ENCODE measurements around the gene SDK1.
A peak's percentile ranks its signal among the peaks of the same experiment; 100 is the strongest.

Gene SDK1

GRCh38 chr7:3825491-3825890 is 524.4 kb downstream of the SDK1 start:
- no peak for DNase-seq

DNA sequence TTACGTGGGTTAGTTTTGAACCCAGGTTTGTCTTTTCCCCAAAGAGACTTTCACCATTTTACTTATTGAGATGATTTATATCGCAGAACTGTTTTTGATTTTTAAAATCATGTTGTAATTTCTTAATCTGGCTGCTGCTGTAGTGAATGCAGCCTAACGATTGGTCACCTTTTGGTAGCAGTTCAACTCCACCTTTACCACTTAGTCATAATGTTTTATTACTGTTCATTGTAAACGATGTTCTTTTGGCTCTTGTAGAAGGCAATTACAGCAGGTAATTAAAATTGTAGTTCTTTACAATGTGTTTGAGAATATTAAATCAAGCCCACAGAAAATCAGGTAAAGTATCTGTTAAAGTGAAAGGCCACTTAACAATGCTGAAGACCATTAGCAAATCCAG is 531.1 kb downstream of the SDK1 start:
- no peak for DNase-seq

GRCh38 chr7:3835109-3835508 is 534.1 kb downstream of the SDK1 start:
- no peak for DNase-seq

DNA sequence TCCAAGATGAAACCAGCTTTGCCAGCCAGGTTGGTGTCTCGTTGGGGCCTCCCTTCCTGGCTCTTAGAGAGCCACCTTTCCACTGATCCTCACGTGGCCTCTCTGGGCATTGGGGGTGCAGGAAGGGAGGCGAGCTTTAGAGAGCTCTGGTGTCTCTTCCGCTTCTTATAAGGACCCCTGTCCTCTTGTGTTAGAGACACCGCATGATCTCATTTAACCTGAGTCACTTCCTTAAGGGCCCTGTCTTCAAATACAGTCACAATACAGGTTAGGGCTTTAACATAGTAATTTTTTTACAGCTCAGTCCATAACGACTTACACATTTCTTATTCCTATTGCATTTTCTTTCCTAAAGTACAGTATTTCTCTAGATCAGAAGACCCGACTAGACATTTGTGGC is 535.8 kb downstream of the SDK1 start:
- DNase-seq, result no peak

DNA sequence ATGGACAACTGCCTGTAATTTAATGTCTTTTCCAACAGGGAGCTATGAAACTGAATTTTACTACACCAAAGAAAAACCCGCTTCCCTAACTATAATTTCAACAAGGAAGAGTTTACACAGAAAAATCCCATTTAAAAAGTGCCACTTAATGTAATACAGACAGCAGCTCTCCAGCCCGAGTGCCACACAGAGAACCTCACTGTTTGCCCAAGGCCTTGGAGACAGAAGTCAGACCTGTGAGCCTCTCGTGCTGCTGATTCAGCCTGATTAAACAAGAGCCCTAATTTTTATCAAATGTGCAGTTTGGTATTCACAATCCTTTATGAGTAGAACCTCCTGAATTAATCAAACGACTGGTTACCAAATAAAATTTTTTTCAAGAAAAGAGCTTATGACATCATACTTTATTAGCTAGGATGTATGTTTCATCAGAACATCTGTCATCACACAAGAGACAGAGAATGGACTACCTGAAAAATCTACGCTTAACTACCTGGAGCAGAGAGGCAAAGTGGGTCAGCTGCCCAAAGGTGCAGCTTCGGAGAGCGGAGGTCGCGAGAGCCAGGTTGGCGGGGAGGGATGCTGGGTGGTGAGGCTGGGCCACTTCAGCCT is 543.6 kb downstream of the SDK1 start:
- no peak for DNase-seq

GRCh38 chr7:3846738-3847137 is 545.7 kb downstream of the SDK1 start:
- no peak for DNase-seq

- peak; percentile 21 for DNase-seq
Measured at GRCh38 chr7:3847336-3847735, 546.3 kb downstream of the SDK1 start.

- no peak for DNase-seq
Measured at GRCh38 chr7:3859431-3859830, 558.4 kb downstream of the SDK1 start.

- DNase-seq, result no peak
Measured at GRCh38 chr7:3860932-3861331, 559.9 kb downstream of the SDK1 start.

DNA sequence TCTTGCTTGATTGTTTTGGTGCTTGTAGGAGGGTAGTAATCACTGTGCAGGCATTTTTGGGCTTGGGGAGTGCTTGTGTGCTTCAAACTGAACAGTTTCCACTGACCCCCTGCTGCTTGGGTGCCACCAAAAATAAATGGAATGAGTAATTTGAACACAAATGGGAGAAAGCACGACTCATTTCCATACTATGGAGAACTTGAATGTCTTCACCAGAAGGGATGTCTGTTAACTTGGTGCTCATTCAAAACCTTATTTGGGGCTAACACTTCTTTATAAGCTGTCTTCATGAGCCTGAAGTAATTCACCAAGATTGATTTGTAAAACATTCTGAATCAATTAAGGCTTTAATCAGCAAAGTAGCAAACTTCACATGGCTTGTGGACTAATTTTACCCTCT is 560.3 kb downstream of the SDK1 start:
- no peak for DNase-seq

DNA sequence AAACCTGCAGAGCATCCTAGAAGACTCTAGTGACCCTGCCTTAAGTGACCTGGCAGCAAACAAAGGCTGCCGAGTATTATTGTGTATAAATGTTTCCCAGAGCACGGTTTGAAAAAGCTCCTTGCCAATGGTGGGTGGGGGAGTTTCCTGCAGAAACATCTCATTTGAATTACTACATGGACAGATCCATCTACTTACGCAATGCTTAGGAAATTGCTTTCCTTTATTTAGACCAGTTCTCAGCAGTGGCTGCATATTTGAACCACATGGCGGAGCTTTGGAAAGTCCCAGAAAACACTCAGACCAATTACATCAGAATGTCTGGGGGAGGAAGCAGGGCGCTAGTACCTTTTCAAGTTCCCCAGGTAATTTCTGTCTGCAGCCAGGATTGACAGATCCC is 560.9 kb downstream of the SDK1 start:
- no peak for DNase-seq

DNA sequence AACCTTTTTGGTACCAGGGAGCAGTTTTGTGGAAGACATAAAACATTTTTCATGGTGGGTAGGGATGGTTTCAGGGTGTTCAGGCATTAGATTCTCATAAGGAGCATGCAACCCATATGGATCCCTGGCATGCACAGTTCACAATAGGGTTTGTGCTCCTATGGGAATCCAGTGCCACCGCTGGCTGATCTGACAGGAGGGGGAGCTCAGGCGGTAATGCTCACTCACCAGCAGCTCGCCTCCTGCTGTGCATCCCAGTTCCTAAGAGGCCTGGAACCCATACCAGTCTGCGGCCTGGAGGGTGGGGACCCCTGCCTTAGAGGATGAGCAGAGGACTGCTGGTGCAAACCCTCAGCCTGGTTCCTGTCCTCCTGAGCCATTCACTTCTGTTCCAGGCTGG is 561.7 kb downstream of the SDK1 start:
- no peak for DNase-seq

DNA sequence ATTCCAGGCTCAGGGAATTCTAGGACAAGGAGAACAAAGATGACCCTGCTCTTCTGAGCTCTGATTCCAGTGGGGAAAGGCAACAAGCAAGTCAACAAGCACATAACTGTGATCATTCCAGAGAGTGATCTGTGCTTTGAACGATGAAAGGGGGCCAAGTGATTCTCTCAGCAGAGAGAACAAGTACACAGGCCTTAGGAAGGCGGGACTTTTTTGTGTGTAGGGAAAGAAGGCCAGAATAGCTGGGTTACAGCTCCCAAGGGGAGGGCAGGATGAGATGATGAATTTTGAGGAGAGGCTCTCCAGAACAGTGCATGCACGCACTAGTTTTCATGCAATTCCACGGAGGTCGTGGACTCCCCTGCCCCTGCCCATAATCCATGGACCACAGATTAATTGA is 565.2 kb downstream of the SDK1 start:
- no peak for DNase-seq

GRCh38 chr7:3867863-3868262 is 566.8 kb downstream of the SDK1 start:
- no peak for DNase-seq

GRCh38 chr7:3879355-3880075 is 578.5 kb downstream of the SDK1 start:
- DNase-seq, result peak; percentile 49

DNA sequence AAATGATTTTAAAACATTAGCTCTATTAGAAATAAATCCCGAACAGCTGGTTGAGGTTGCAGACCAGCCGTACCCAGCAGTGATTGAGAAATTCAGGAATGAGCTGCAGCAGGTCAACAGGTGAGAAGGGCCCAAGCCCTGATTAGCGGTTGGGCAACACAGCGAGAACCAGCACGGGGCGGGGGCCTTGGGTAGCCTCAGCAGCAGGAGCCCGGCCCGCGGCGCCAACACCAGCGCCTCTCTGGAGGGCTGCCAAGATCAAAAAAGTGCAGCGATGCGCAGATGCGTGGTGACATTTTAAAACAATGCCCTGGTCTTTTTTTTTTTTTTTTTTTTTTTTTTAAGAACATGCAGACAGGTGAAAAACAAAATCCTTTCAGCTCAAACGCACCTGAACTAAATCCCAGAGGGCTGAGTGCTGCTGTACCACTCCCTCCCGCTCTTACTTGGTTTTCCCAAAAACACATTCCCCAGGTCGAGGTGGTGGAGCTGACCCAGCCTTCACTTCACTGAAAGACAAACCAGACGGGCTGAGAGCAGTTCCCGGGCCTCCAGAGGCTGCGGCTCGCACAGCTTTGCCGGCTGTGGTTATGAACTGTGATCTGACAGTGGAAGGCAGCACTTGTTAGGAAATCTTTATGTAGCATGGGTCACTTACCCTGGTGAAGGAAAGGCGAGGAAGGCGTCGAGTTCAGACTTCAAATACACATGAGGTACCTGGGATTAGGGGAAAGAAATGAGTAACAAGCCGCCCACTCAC is 579.4 kb downstream of the SDK1 start:
- peak; percentile 70 for DNase-seq

- no peak for DNase-seq
Measured at GRCh38 chr7:3882782-3883181, 581.7 kb downstream of the SDK1 start.

DNA sequence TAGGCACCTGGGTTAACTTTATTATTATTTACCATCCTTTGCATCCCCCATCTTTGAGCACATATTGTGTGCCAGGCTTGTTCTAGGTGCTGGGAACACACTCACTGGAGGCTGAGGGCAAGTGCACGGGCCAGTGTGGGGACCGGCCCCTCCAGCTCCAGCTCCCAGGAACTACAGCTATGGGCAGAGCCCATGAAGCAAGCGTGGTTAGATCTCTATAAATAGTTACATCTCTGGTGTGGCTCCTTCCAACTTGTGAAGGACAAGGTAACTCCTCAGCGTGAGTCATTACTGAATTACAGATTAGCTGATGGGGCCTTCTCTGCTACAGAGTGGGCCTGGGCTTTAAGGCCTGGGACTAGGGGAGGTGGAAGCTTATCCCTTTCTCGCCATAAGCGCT is 583.5 kb downstream of the SDK1 start:
- no peak for DNase-seq

DNA sequence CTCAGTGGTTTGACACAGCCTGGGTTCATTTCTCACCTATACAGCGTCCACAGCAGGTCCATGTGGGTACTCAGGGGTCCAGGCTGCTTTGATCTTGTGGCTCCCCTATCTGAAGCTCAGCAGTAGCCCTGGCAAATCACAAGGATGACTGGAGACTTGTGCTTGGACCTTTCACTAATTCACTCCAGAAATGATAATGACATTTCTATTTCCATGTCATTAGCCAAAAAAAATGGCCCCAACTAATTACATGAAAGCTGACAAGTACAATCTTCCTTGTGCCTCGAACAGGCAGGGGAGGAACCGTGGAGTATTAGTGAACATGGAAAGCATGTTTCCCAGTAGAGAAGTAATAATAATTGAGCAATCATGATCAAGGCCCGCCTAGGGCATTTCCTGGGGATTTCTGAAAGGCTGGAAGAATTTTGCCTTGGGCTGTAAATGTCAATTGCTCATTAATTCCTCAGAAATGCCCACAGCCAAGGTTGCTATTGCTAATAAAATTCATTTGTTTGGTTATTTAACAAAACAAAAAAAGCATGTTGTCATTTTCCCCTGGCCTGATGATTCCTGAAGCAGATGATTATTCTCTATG is 586.1 kb downstream of the SDK1 start:
- no peak for DNase-seq

DNA sequence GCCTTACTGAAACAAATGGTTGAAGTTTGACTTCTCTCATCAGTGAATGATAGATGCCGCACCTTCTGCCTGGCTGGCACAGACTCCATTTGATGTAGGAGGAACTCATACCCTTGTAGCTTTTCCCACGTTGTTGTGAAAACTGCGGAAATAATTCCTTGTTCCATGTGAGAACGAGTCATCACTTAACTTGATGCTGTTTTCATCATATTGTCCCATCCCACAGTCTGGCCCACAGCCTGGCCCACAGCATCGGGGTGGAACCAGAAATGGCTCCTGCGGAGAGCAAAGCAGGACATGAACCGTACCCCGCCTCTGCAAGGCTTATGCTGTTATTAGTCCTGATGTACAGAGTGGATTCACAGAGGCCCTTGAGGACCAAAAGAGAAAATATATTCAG is 587.0 kb downstream of the SDK1 start:
- DNase-seq, result no peak

GRCh38 chr7:3892157-3892556 is 591.1 kb downstream of the SDK1 start:
- no peak for DNase-seq

GRCh38 chr7:3892686-3893085 is 591.6 kb downstream of the SDK1 start:
- no peak for DNase-seq

- no peak for DNase-seq
Measured at GRCh38 chr7:3893151-3893788, 592.2 kb downstream of the SDK1 start.

Data from retina (tissue), 1 donor.